Measurements from ENCODE around the gene TRAF1.

TRAF1 gene

DNA sequence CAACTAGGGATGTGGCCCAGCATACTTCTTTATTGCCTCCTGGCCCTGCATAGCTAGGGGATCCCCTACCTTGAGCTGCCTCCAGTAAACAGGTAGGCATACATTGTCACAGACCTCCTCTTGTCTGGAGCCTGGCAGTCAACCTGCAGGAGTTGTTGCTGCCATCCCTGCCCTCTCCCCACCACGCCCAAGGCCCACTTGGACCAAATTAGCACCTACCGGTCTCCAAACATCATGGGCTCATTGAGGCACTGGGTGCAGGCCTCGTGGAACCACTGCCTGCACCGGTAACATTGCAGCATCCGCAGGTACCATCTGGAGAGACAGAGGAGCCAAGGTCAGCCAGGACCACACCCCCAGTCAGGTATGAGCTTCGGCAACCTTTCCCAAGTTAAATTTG lies 59.9 kb downstream of the TRAF1 start:
- in situ Hi-C loops (cut with HindIII; ENCODE audit: low sequenced_read_pairs) = no loop called here
- TF ChIP-seq, protein P1, sequence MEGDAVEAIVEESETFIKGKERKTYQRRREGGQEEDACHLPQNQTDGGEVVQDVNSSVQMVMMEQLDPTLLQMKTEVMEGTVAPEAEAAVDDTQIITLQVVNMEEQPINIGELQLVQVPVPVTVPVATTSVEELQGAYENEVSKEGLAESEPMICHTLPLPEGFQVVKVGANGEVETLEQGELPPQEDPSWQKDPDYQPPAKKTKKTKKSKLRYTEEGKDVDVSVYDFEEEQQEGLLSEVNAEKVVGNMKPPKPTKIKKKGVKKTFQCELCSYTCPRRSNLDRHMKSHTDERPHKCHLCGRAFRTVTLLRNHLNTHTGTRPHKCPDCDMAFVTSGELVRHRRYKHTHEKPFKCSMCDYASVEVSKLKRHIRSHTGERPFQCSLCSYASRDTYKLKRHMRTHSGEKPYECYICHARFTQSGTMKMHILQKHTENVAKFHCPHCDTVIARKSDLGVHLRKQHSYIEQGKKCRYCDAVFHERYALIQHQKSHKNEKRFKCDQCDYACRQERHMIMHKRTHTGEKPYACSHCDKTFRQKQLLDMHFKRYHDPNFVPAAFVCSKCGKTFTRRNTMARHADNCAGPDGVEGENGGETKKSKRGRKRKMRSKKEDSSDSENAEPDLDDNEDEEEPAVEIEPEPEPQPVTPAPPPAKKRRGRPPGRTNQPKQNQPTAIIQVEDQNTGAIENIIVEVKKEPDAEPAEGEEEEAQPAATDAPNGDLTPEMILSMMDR (IDR thresholded peaks at IDR 0.05; ENCODE audit: low read depth, low read length) = no peak

DNA sequence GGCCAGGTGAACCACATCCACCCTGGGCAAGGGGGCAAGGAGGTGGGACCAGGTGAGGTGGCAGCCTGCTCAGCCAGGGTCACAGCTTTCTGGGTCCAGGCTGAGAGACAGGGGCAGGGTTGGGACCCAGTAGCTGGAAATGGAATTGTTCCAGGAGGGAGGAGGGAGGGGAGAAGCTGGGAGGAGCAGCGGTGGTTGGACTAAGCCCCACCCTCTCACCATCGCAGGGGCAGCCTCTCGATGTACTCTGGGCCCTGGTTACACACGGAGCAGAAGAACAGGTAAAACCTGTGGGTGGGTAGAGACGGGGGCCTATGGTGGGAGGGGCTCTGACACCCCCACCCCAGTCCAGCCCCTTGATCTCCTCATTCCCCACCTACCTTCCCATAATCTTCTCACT lies 60.8 kb downstream of the TRAF1 start:
- no peak for DNase-seq (ENCODE audit: low read depth, low spot score)
- TF ChIP-seq, protein P1 (IDR thresholded peaks at IDR 0.05; ENCODE audit: low read depth, low read length) = no peak
- H3K4me3 ChIP-seq (ENCODE audit: low read depth, low read length) = no peak overlapping the region
- in situ Hi-C loops (cut with HindIII; ENCODE audit: low sequenced_read_pairs) = no loop called here

More for the DNA sequence above, 59.9 kb downstream of the TRAF1 start:
- DNase-seq (ENCODE audit: low read depth, low spot score) = no peak
- no peak overlapping the region for H3K4me3 ChIP-seq (ENCODE audit: low read depth, low read length)

DNA sequence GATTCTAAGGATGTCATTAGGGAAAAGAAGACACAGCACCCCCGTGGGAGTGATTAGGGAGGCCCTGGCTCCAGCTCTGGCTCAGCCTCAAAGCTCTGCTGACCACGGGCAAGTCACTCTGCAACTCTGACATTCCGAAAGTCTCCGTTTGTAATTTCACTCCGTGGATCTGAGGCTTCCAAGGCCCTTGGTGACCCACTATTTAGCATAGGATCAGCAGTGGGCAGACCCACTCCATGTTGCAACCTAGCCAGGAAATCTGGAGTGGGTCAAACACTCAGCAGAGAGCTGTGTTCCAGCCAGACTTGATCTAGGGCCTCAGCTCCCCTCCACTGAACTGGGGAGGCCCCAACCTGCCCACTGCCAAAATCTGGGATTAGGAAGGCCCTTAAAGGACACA lies 61.4 kb downstream of the TRAF1 start:
- DNase-seq (ENCODE audit: low read depth, low spot score) = no peak
- no peak overlapping the region for H3K4me3 ChIP-seq (ENCODE audit: low read depth, low read length)
- in situ Hi-C loops (cut with HindIII; ENCODE audit: low sequenced_read_pairs) = no loop called here
- TF ChIP-seq, protein P1 (IDR thresholded peaks at IDR 0.05; ENCODE audit: low read depth, low read length) = no peak

DNA sequence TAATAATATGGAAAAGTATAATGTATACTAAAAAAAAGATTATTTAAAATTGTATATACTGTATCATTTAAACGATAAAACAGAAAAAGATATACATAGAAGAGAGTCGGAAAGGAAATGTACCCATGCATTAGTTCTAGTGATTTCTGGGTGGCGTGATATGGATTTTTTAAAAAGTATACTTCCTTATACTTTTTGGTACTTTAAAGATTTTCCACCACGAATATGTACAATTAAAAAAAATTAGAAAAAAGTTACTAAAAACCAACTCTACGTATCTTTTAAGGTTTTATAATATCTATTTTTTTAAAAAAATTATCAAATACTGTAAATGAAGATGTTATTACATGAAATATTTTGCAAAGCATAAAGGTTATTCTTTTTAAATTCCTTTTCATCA lies 61.9 kb downstream of the TRAF1 start:
- DNase-seq (ENCODE audit: low read depth, low spot score) = no peak
- in situ Hi-C loops (cut with HindIII; ENCODE audit: low sequenced_read_pairs) = no loop called here
- TF ChIP-seq, protein P1 (IDR thresholded peaks at IDR 0.05; ENCODE audit: low read depth, low read length) = no peak
- no peak overlapping the region for H3K4me3 ChIP-seq (ENCODE audit: low read depth, low read length)

DNA sequence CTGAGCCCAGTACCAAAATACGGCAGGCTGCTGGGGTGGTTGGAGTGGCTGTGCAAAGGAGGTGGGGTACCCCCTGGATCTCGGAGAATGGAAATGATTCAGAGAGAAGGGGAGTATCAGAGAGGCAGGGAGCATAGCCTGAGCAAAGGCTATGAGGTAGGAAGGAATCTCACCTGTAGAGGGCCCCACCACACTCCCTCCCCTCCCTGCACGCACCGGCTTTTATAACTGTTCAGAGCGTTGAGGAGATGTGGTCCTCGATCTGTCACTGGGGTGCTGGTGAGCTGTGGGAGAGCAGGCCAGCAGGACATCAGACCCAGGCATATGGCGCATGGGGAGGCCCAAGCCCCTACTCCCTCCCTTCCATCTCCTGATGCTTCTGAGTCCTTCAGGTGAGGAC lies 62.8 kb downstream of the TRAF1 start:
- no peak for DNase-seq (ENCODE audit: low read depth, low spot score)
- no peak overlapping the region for H3K4me3 ChIP-seq (ENCODE audit: low read depth, low read length)
- in situ Hi-C loops (cut with HindIII; ENCODE audit: low sequenced_read_pairs) = no loop called here
- TF ChIP-seq, protein P1 (IDR thresholded peaks at IDR 0.05; ENCODE audit: low read depth, low read length) = no peak

DNA sequence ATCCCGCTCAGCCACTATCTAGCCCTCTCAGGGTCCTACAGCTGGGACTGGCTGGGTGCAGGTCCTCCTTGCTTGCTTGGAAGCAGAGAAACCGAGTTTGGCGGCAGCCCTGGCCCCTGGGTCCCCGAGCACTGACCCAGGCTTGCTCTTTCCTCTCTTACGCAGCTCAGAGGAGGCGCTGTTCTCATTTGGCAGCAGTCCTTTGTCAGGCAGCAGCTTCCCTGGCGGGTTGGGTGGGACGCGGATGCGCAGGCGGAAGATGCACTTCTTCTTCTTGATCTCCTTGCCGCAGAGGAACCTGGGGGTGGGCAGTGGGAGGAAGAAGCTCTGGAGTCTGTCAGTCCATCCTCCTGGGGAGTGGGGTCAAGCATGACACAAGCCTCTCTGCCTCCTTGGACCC lies 64.1 kb downstream of the TRAF1 start:
- in situ Hi-C loops (cut with HindIII; ENCODE audit: low sequenced_read_pairs) = no loop called here
- DNase-seq (ENCODE audit: low read depth, low spot score) = no peak
- no peak overlapping the region for H3K4me3 ChIP-seq (ENCODE audit: low read depth, low read length)
- TF ChIP-seq, protein P1 (IDR thresholded peaks at IDR 0.05; ENCODE audit: low read depth, low read length) = no peak

DNA sequence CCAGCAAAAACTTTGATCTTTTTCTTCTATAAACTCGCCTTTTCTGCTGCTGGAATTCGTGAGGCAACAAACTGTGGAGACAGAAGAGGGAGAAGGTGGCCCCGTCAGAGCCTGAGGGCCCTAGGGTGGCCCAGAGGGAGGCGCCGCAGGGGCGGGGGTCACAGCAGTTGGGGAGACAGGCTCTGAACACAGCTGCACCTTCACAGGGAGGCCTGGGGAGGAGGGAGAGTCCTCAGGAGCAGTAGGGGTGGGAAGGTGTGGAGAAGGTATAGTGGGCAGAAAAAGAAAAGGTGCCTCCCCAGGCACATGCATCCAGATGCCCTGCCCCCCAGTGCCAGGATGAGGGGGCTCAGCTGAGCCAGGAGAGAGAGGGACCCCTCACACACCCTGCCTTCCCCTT lies 64.7 kb downstream of the TRAF1 start:
- DNase-seq (ENCODE audit: low read depth, low spot score) = no peak
- TF ChIP-seq, protein P1 (IDR thresholded peaks at IDR 0.05; ENCODE audit: low read depth, low read length) = no peak
- in situ Hi-C loops (cut with HindIII; ENCODE audit: low sequenced_read_pairs) = no loop called here
- no peak overlapping the region for H3K4me3 ChIP-seq (ENCODE audit: low read depth, low read length)

Measured in astrocyte of the spinal cord (primary cell).